Measurements from ENCODE around the gene CATSPERZ. TPM values are rescaled to one million over a fixed set of nuclear protein-coding genes. Genes with fewer than 3 reads are reported as not detected.

Gene CATSPERZ
- polyA plus RNA-seq, 4 donors = 0.15 to 0.58 TPM; not detected in 2

DNA sequence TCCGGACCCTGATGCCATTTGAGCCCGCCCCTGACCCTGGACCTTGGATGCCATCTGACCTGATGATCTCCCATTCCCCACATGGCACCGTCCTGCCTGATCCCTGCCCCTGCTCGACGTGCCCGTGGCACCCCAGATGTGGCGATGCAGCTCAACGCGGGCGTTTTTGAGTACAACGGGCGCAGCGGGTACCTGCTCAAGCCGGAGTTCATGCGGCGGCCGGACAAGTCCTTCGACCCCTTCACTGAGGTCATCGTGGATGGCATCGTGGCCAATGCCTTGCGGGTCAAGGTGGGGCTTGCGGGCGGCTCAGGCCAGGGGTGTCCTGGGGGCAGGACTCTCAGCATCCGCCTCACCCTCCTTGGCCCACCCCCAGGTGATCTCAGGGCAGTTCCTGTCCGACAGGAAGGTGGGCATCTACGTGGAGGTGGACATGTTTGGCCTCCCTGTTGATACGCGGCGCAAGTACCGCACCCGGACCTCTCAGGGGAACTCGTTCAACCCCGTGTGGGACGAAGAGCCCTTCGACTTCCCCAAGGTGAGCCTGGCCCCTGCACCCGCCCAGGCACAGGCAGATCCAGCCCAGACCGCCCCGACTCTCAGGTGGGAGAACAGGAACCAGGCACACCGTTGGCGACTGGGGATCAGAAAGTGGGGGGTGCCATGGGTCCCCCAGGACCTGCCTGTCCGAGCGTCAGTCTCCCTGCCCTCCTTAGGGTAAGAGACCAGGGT lies 37.7 kb upstream of the CATSPERZ start:
- Histone ChIP-seq H3K4me1 (ENCODE audit: control insufficient read depth in 3 of 3, insufficient read depth in 2 of 3, low read depth in 1 of 3, low read length in 2 of 3) (no peaks in the 10 kb centered on the region), H3K27ac (ENCODE audit: low read depth in 1 of 3, low read length in 2 of 3) (no peak overlapping the region), H3K27me3 (ENCODE audit: control insufficient read depth in 3 of 3, insufficient read depth in 3 of 3, low read length in 3 of 3) (no peaks in the 10 kb centered on the region), H3K36me3 (ENCODE audit: control insufficient read depth in 3 of 3, insufficient read depth in 2 of 3, low read depth in 1 of 3, low read length in 3 of 3) (peaks cover 29 to 98% (median 64%) of the 10 kb centered on the region in 3 donors), H3K9me3 (ENCODE audit: control insufficient read depth in 2 of 2, insufficient read depth in 1 of 2, low read depth in 1 of 2, low read length in 1 of 2) (no peaks in the 10 kb centered on the region), H3K4me3 (ENCODE audit: low read depth in 1 of 3, low read length in 3 of 3) (no peak overlapping the region)
- WGBS, 3 donors = 90 to 93% (median 92%) methylated on average over 42 of the region's 42 CpGs
- FAIRE-seq (no peak), DNase-seq (no peak)

- H3K4me1 ChIP-seq (ENCODE audit: control insufficient read depth in 3 of 3, insufficient read depth in 2 of 3, low read depth in 1 of 3, low read length in 2 of 3) = peaks cover 0 to 7% (median 2%) of the 10 kb centered on the region in 3 donors
- H3K27ac ChIP-seq (ENCODE audit: low read depth in 1 of 3, low read length in 2 of 3) = no peak overlapping the region
- H3K9me3 ChIP-seq (ENCODE audit: control insufficient read depth in 2 of 2, insufficient read depth in 1 of 2, low read depth in 1 of 2, low read length in 1 of 2) = no peaks in the 10 kb centered on the region
- DNase-seq (no peak), FAIRE-seq (no peak)
- H3K36me3 ChIP-seq (ENCODE audit: control insufficient read depth in 3 of 3, insufficient read depth in 2 of 3, low read depth in 1 of 3, low read length in 3 of 3) = peaks cover 29 to 98% (median 59%) of the 10 kb centered on the region in 3 donors
- no peak overlapping the region for H3K4me3 ChIP-seq (ENCODE audit: low read depth in 1 of 3, low read length in 3 of 3)
- H3K27me3 ChIP-seq (ENCODE audit: control insufficient read depth in 3 of 3, insufficient read depth in 3 of 3, low read length in 3 of 3) = no peaks in the 10 kb centered on the region
- WGBS, 3 donors = 84 to 86% (median 86%) methylated on average over 29 of the region's 29 CpGs
Observed at GRCh38 chr11:64263021-64263946, 36.9 kb upstream of the CATSPERZ start.

- no peak for FAIRE-seq
- Histone ChIP-seq H3K4me1 (ENCODE audit: control insufficient read depth in 3 of 3, insufficient read depth in 2 of 3, low read depth in 1 of 3, low read length in 2 of 3) (peaks cover 0 to 13% (median 2%) of the 10 kb centered on the region in 3 donors), H3K9me3 (ENCODE audit: control insufficient read depth in 2 of 2, insufficient read depth in 1 of 2, low read depth in 1 of 2, low read length in 1 of 2) (no peaks in the 10 kb centered on the region), H3K36me3 (ENCODE audit: control insufficient read depth in 3 of 3, insufficient read depth in 2 of 3, low read depth in 1 of 3, low read length in 3 of 3) (peaks cover 27 to 98% (median 55%) of the 10 kb centered on the region in 3 donors), H3K27ac (ENCODE audit: low read depth in 1 of 3, low read length in 2 of 3) (no peak overlapping the region), H3K27me3 (ENCODE audit: control insufficient read depth in 3 of 3, insufficient read depth in 3 of 3, low read length in 3 of 3) (no peaks in the 10 kb centered on the region), H3K4me3 (ENCODE audit: low read depth in 1 of 3, low read length in 3 of 3) (no peak overlapping the region)
- 88 to 91% (median 89%) methylated on average over 7 to 8 of the region's 8 CpGs for WGBS, 3 donors
- no peak for DNase-seq
Observed at GRCh38 chr11:64263947-64264317, 36.2 kb upstream of the CATSPERZ start.

DNA sequence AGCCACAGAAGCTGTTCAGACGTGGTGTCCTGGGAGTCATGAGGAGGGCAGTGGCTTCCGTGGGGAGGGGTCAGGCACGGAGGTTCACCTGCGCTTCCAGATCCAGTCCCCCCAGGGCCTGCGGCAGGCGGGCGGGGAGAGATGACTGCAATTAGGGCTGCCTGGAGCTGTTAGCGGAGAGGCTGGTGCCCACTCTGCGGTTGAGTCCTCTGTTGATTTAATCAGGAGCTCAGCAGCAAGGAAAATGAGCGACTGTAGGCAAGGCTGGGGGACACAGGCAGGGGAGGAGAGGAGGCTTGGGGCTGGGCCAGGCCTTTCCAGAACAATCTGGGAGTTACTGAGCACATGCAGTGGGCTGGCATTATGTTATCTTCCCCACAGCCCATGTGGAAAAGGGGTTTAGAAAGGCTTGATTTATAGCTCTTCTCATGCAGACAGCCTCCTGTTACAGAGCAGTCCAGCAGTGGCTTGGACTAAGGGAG lies 35.7 kb upstream of the CATSPERZ start:
- FAIRE-seq (no peak), DNase-seq (no peak)
- Histone ChIP-seq H3K27me3 (ENCODE audit: control insufficient read depth in 3 of 3, insufficient read depth in 3 of 3, low read length in 3 of 3) (no peaks in the 10 kb centered on the region), H3K27ac (ENCODE audit: low read depth in 1 of 3, low read length in 2 of 3) (no peak overlapping the region), H3K4me3 (ENCODE audit: low read depth in 1 of 3, low read length in 3 of 3) (no peak overlapping the region), H3K4me1 (ENCODE audit: control insufficient read depth in 3 of 3, insufficient read depth in 2 of 3, low read depth in 1 of 3, low read length in 2 of 3) (peaks cover 0 to 16% (median 2%) of the 10 kb centered on the region in 3 donors), H3K9me3 (ENCODE audit: control insufficient read depth in 2 of 2, insufficient read depth in 1 of 2, low read depth in 1 of 2, low read length in 1 of 2) (no peaks in the 10 kb centered on the region), H3K36me3 (ENCODE audit: control insufficient read depth in 3 of 3, insufficient read depth in 2 of 3, low read depth in 1 of 3, low read length in 3 of 3) (peaks cover 26 to 97% (median 50%) of the 10 kb centered on the region in 3 donors)
- WGBS, 3 donors = 79 to 89% (median 87%) methylated on average over 10 of the region's 10 CpGs

GRCh38 chr11:64265176-64266160 lies 34.7 kb upstream of the CATSPERZ start:
- H3K9me3 ChIP-seq (ENCODE audit: control insufficient read depth in 2 of 2, insufficient read depth in 1 of 2, low read depth in 1 of 2, low read length in 1 of 2) = no peaks in the 10 kb centered on the region
- H3K27ac ChIP-seq (ENCODE audit: low read depth in 1 of 3, low read length in 2 of 3) = no peak overlapping the region
- H3K4me1 ChIP-seq (ENCODE audit: control insufficient read depth in 3 of 3, insufficient read depth in 2 of 3, low read depth in 1 of 3, low read length in 2 of 3) = peaks cover 0 to 16% (median 2%) of the 10 kb centered on the region in 3 donors
- H3K36me3 ChIP-seq (ENCODE audit: control insufficient read depth in 3 of 3, insufficient read depth in 2 of 3, low read depth in 1 of 3, low read length in 3 of 3) = peaks cover 26 to 86% (median 41%) of the 10 kb centered on the region in 3 donors
- FAIRE-seq (no peak), DNase-seq (no peak)
- H3K27me3 ChIP-seq (ENCODE audit: control insufficient read depth in 3 of 3, insufficient read depth in 3 of 3, low read length in 3 of 3) = no peaks in the 10 kb centered on the region
- H3K4me3 ChIP-seq (ENCODE audit: low read depth in 1 of 3, low read length in 3 of 3) = no peak overlapping the region
- whole genome bisulfite sequencing, 3 donors = 86 to 90% (median 88%) methylated on average over 34 to 35 of the region's 35 CpGs

DNA sequence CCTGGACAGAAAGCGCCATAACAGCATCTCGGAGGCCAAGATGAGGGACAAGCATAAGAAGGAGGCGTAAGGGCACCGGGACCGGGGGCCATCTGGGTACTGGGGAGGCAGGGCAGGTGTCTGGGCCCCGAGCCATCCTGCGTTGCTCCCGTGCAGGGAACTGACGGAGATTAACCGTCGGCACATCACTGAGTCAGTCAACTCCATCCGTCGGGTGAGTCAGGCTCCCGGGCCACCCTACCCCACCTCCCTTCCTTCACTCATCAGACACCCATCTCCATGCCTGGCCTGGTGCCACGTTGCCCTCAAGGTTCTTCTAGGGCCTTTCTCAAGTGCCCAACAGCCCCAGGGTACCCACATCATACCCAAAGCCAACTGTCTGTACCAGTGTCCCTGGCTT lies 33.8 kb upstream of the CATSPERZ start:
- Histone ChIP-seq H3K9me3 (ENCODE audit: control insufficient read depth in 2 of 2, insufficient read depth in 1 of 2, low read depth in 1 of 2, low read length in 1 of 2) (no peaks in the 10 kb centered on the region), H3K36me3 (ENCODE audit: control insufficient read depth in 3 of 3, insufficient read depth in 2 of 3, low read depth in 1 of 3, low read length in 3 of 3) (peaks cover 22 to 79% (median 38%) of the 10 kb centered on the region in 3 donors), H3K27me3 (ENCODE audit: control insufficient read depth in 3 of 3, insufficient read depth in 3 of 3, low read length in 3 of 3) (no peaks in the 10 kb centered on the region), H3K4me1 (ENCODE audit: control insufficient read depth in 3 of 3, insufficient read depth in 2 of 3, low read depth in 1 of 3, low read length in 2 of 3) (peaks cover 0 to 16% (median 2%) of the 10 kb centered on the region in 3 donors), H3K4me3 (ENCODE audit: low read depth in 1 of 3, low read length in 3 of 3) (no peak overlapping the region), H3K27ac (ENCODE audit: low read depth in 1 of 3, low read length in 2 of 3) (peak overlapping the region in 1 of 3 donors; percentile 25)
- DNase-seq (no peak), FAIRE-seq (no peak)
- WGBS, 3 donors = 71 to 83% (median 76%) methylated on average over 15 of the region's 15 CpGs

GRCh38 chr11:64267207-64267945 lies 32.8 kb upstream of the CATSPERZ start:
- Histone ChIP-seq H3K36me3 (ENCODE audit: control insufficient read depth in 3 of 3, insufficient read depth in 2 of 3, low read depth in 1 of 3, low read length in 3 of 3) (peaks cover 14 to 71% (median 32%) of the 10 kb centered on the region in 3 donors), H3K9me3 (ENCODE audit: control insufficient read depth in 2 of 2, insufficient read depth in 1 of 2, low read depth in 1 of 2, low read length in 1 of 2) (no peaks in the 10 kb centered on the region), H3K27me3 (ENCODE audit: control insufficient read depth in 3 of 3, insufficient read depth in 3 of 3, low read length in 3 of 3) (no peaks in the 10 kb centered on the region), H3K27ac (ENCODE audit: low read depth in 1 of 3, low read length in 2 of 3) (peak overlapping the region in 2 of 3 donors; percentile 84 to 87), H3K4me3 (ENCODE audit: low read depth in 1 of 3, low read length in 3 of 3) (no peak overlapping the region), H3K4me1 (ENCODE audit: control insufficient read depth in 3 of 3, insufficient read depth in 2 of 3, low read depth in 1 of 3, low read length in 2 of 3) (peaks cover 0 to 24% (median 4%) of the 10 kb centered on the region in 3 donors)
- FAIRE-seq (no peak), DNase-seq (peak in 1 of 2 donors; percentile 64)
- 34 to 69% (median 49%) methylated on average over 25 to 27 of the region's 27 CpGs for WGBS, 3 donors

Measured in small intestine (tissue), 7 donors.